Common myeloid progenitor, CD34-positive (primary cell): ENCODE results near the gene ADK.
"Not testable (repeated sequence)": the region's sequence is repeated elsewhere in the genome, so short reads cannot be mapped to it uniquely, and the experiment has no call there.

Experiments
- CTCF ChIA-PET: fragments of 350-600 bp; sonication (Branson Sonifier 250); formaldehyde crosslinking; loops from one replicate; lab custom pipeline; 2021; ENCODE audit warnings: antibody characterized with exemption; lab: Charles Lee
- POLR2A ChIA-PET: fragments of 350-600 bp; sonication (Branson Sonifier 250); formaldehyde crosslinking; loops from one replicate; lab custom pipeline; 2021; ENCODE audit warnings: antibody characterized with exemption; lab: Charles Lee
- DNase-seq, 3 donors: peaks; one replicate each; pipeline versions ENCODE4 v3.0.0 to v3.0.0-alpha.2; 2013
- H3K27ac ChIP-seq, 2 experiments: 1 replicate in 1 of 2; 2 replicates in 1 of 2; pipeline ENCODE4 v1.7.0; 2013; ENCODE audit warnings: inconsistent platforms in 2 of 2, low read length in 2 of 2, mild to moderate bottlenecking in 2 of 2, low read depth in 1 of 2, moderate library complexity in 1 of 2; ENCODE audit not compliant: severe bottlenecking in 2 of 2, insufficient read depth in 1 of 2, poor library complexity in 1 of 2
- H3K27me3 ChIP-seq, 5 experiments: replicated peaks in 2 of 5; 1 replicate in 3 of 5; 2 replicates in 2 of 5; pipeline versions ENCODE4 v1.6.1 to v1.7.0; 2013; ENCODE audit warnings: low read length in 4 of 5, mild to moderate bottlenecking in 2 of 5, moderate library complexity in 2 of 5, inconsistent platforms in 1 of 5; ENCODE audit not compliant: insufficient read depth in 5 of 5, control insufficient read depth in 4 of 5
- H3K36me3 ChIP-seq, 4 experiments: 1 replicate in 2 of 4; 2 replicates in 2 of 4; pipeline versions ENCODE4 v1.6.1 to v1.7.0; 2013; ENCODE audit warnings: low read length in 3 of 4, control low read depth in 1 of 4, mild to moderate bottlenecking in 1 of 4; ENCODE audit not compliant: control insufficient read depth in 4 of 4, insufficient read depth in 4 of 4
- H3K4me1 ChIP-seq, 4 experiments: 1 replicate in 3 of 4; 2 replicates in 1 of 4; pipeline versions ENCODE4 v1.6.1 to v1.7.1; 2013; ENCODE audit warnings: low read length in 3 of 4, mild to moderate bottlenecking in 3 of 4, control low read depth in 1 of 4, inconsistent platforms in 1 of 4, moderate library complexity in 1 of 4; ENCODE audit not compliant: control insufficient read depth in 4 of 4, insufficient read depth in 4 of 4; ENCODE audit errors: control extremely low read depth in 1 of 4
- H3K4me3 ChIP-seq, 7 experiments: 1 replicate in 4 of 7; 2 replicates in 3 of 7; pipeline versions ENCODE4 v1.5.1 to v1.7.0; 2013; ENCODE audit warnings: mild to moderate bottlenecking in 7 of 7, low read length in 6 of 7, moderate library complexity in 6 of 7, inconsistent platforms in 2 of 7, low read depth in 2 of 7, control low read depth in 1 of 7; ENCODE audit not compliant: insufficient read depth in 4 of 7, control insufficient read depth in 1 of 7; ENCODE audit errors: extremely low read depth in 1 of 7
- H3K9me3 ChIP-seq, 5 experiments: 1 replicate in 4 of 5; 2 replicates in 1 of 5; pipeline versions ENCODE4 v1.6.1 to v1.7.1; 2013; ENCODE audit warnings: low read length in 4 of 5, mild to moderate bottlenecking in 2 of 5, inconsistent platforms in 1 of 5, low read depth in 1 of 5, moderate library complexity in 1 of 5; ENCODE audit not compliant: control insufficient read depth in 4 of 5, insufficient read depth in 2 of 5; ENCODE audit errors: control extremely low read depth in 1 of 5
- whole genome bisulfite sequencing: methylation state at CpG from one replicate; pipeline ENCODE4 v1.1.5; 2013; ENCODE audit not compliant: insufficient coverage; 5-methylcytosine and 5-hydroxymethylcytosine counted together

ADK gene

DNA sequence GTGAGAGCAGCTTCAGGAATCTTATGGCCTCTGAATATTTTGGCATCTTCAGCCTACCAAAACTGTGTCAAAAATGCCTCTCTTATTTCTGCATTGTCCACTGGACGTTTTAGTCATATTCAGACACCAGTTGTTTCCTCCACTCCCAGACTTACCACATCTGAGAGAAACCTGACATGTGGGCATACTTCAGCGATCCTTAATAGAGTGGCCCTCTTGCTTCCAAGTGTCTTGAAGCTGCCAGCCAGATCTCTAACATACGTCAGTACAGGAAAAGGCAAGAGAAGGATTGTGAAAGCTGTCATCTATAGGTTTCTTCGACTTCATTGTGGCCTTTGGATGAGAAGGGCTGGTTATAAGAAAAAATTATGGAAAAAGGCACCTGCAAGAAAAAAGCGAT is 376.6 kb downstream of the ADK start:
- WGBS = 96% methylated on average over 5 of the region's 5 CpGs
- H3K27me3 ChIP-seq, H3K4me1 ChIP-seq, H3K36me3 ChIP-seq, CTCF ChIA-PET, H3K27ac ChIP-seq, POLR2A ChIA-PET, H3K4me3 ChIP-seq, H3K9me3 ChIP-seq, DNase-seq: not testable (repeated sequence)

DNA sequence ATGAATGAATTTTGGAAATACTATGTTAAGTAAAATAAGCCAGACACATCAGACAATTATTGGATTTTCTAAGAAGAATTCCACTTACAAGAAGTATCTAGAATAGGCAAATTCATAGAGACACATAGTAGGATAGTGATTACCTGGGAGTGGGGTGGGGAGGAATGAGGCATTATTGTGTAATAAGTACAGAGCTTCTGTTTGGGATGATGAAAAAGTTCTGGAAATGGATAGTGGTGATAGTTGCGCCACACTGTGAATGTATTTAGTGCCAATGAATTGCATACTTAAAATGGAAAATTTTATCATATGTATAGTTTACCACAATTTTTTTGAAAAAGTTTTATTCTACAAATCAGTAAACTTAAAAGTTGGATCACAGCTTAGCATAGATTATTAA is 378.2 kb downstream of the ADK start:
- Histone ChIP-seq H3K27me3 (no peaks in the 10 kb centered on the region), H3K27ac (no peak overlapping the region), H3K4me1 (peaks cover 0 to 3% (median 0%) of the 10 kb centered on the region in 4 experiments), H3K9me3 (no peaks in the 10 kb centered on the region), H3K36me3 (peaks cover 3 to 9% (median 4%) of the 10 kb centered on the region in 4 experiments), H3K4me3 (no peak overlapping the region)
- WGBS = no CpG with 5 or more reads among the region's 1 CpG
- DNase-seq = no peak
- ChIA-PET CTCF (no interaction called here), POLR2A (no interaction called here)

GRCh38 chr10:74530981-74531380 is 380.0 kb downstream of the ADK start:
- CTCF ChIA-PET = no interaction called here
- Histone ChIP-seq H3K36me3 (peaks cover 3 to 9% (median 4%) of the 10 kb centered on the region in 4 experiments), H3K4me3 (no peak overlapping the region), H3K27ac (no peak overlapping the region), H3K9me3 (no peaks in the 10 kb centered on the region), H3K27me3 (no peaks in the 10 kb centered on the region), H3K4me1 (peaks cover 0 to 3% (median 0%) of the 10 kb centered on the region in 4 experiments)
- WGBS = 100% methylated on average over 1 of the region's 3 CpGs
- no peak for DNase-seq
- POLR2A ChIA-PET = no interaction called here

GRCh38 chr10:74539317-74539716 is 388.3 kb downstream of the ADK start:
- Histone ChIP-seq H3K9me3 (peaks cover 0 to 3% (median 0%) of the 10 kb centered on the region in 5 experiments), H3K4me3 (no peak overlapping the region), H3K36me3 (peaks cover 0 to 4% (median 0%) of the 10 kb centered on the region in 4 experiments), H3K27ac (no peak overlapping the region), H3K27me3 (no peaks in the 10 kb centered on the region), H3K4me1 (no peaks in the 10 kb centered on the region)
- ChIA-PET CTCF (no interaction called here), POLR2A (no interaction called here)
- WGBS = no CpG with 5 or more reads among the region's 2 CpGs
- DNase-seq = no peak

DNA sequence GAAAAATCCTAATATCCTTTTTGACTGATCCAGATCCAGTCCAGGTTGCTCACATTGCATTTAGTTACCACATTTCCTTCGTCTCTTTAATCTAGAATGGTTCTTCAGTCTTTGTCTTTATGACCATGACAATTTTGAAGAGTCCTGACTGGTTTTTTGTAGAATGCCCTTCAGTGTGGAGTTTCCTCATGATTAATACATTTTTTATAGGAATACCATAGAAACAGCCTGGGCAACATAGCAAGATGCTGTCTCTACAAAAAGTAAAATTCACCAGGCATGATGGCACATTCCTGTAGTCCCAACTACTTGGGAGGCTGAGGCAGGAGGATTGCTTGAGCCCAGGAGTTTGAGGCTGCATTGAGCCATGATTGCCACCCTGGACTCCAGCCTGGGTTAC is 390.4 kb downstream of the ADK start:
- no peak for DNase-seq
- POLR2A ChIA-PET = no interaction called here
- Histone ChIP-seq H3K9me3 (peaks cover 0 to 3% (median 0%) of the 10 kb centered on the region in 5 experiments), H3K4me1 (no peaks in the 10 kb centered on the region), H3K27ac (no peak overlapping the region), H3K4me3 (no peak overlapping the region), H3K27me3 (no peaks in the 10 kb centered on the region), H3K36me3 (peaks cover 0 to 4% (median 0%) of the 10 kb centered on the region in 4 experiments)
- 100% methylated on average over 1 of the region's 1 CpG for WGBS
- CTCF ChIA-PET = interaction anchor here (1.2 kb wide), 1 partner anchor 13 kb away, joined by 4 read pairs; no protein-coding TSS in a partner anchor

GRCh38 chr10:74542077-74542476 is 391.1 kb downstream of the ADK start:
- CTCF ChIA-PET = interaction anchor here (1.2 kb wide), 1 partner anchor 12 kb away, joined by 4 read pairs; no protein-coding TSS in a partner anchor
- Histone ChIP-seq H3K9me3 (no peaks in the 10 kb centered on the region), H3K27me3 (no peaks in the 10 kb centered on the region), H3K27ac (no peak overlapping the region), H3K4me1 (no peaks in the 10 kb centered on the region), H3K36me3 (peaks cover 0 to 4% (median 0%) of the 10 kb centered on the region in 4 experiments), H3K4me3 (no peak overlapping the region)
- DNase-seq = no peak
- 97% methylated on average over 2 of the region's 2 CpGs for WGBS
- POLR2A ChIA-PET = no interaction called here

- H3K27me3 ChIP-seq = no peaks in the 10 kb centered on the region
- no peaks in the 10 kb centered on the region for H3K9me3 ChIP-seq
- H3K36me3 ChIP-seq = peaks cover 0 to 2% (median 0%) of the 10 kb centered on the region in 4 experiments
- POLR2A ChIA-PET = interaction anchor here (0.6 kb wide), 2 partner anchors 136 to 965 kb away, joined by 4 to 5 read pairs; no protein-coding TSS in a partner anchor
- no peak for DNase-seq
- no peak overlapping the region for H3K27ac ChIP-seq
- H3K4me3 ChIP-seq = no peak overlapping the region
- CTCF ChIA-PET = no interaction called here
- no peaks in the 10 kb centered on the region for H3K4me1 ChIP-seq
- no CpG with 5 or more reads among the region's 1 CpG for WGBS
Measured at GRCh38 chr10:74543276-74543675, 392.3 kb downstream of the ADK start.
